Nephron (organoid): ENCODE data around the gene KRT85.
"Not testable (repeated sequence)": the region's sequence is repeated elsewhere in the genome, so short reads cannot be mapped to it uniquely, and the experiment has no call there.

ENCODE experiments used
- H3K27ac Mint-ChIP-seq, 3 experiments: 2 replicates each; pipeline ENCODE4 v1.8.0; 2020; ENCODE audit warnings: mixed read lengths in 3 of 3, mild to moderate bottlenecking in 2 of 3, moderate library complexity in 1 of 3
- H3K27me3 Mint-ChIP-seq: 2 replicates; pipeline ENCODE4 v1.8.0; 2021; ENCODE audit warnings: low read depth, mild to moderate bottlenecking, moderate library complexity, mixed read lengths
- H3K36me3 Mint-ChIP-seq: 2 replicates; pipeline ENCODE4 v1.8.0; 2020; ENCODE audit warnings: low read depth, mixed read lengths
- H3K4me1 Mint-ChIP-seq: 2 replicates; pipeline ENCODE4 v1.8.0; 2020; ENCODE audit warnings: mixed read lengths
- H3K4me3 Mint-ChIP-seq, 3 experiments: 2 replicates each; pipeline ENCODE4 v1.8.0; 2020; ENCODE audit warnings: mild to moderate bottlenecking in 3 of 3, mixed read lengths in 3 of 3, moderate library complexity in 2 of 3
- H3K9me3 Mint-ChIP-seq: 2 replicates; pipeline ENCODE4 v1.8.0; 2020; ENCODE audit warnings: mixed read lengths
- CTCF ChIP-seq, 3 experiments: fragments of 200-600 bp; sonication (generic); IDR thresholded peaks; one replicate each; pipeline ENCODE4 v1.5.0; 2021; ENCODE audit warnings: antibody characterized with exemption in 3 of 3; ENCODE audit not compliant: unreplicated experiment in 3 of 3

KRT85 gene

GRCh38 chr12:52350021-52350620, 17.2 kb downstream of the KRT85 start:
- Mint-ChIP-seq H3K36me3 (no peaks in the 10 kb centered on the region), H3K27me3 (peaks cover 14% of the 10 kb centered on the region), H3K4me3 (no peak overlapping the region), H3K27ac (no peak overlapping the region), H3K9me3 (no peaks in the 10 kb centered on the region), H3K4me1 (peaks cover 46% of the 10 kb centered on the region)
- no peak for TF ChIP-seq CTCF (IDR thresholded peaks at IDR 0.05; ENCODE audit: unreplicated experiment in 3 of 3)

GRCh38 chr12:52349196-52349595, 18.1 kb downstream of the KRT85 start:
- no peaks in the 10 kb centered on the region for H3K36me3 Mint-ChIP-seq
- TF ChIP-seq CTCF (IDR thresholded peaks at IDR 0.05; ENCODE audit: unreplicated experiment in 3 of 3), result no peak
- H3K27ac Mint-ChIP-seq, result peak overlapping the region in 2 of 3 experiments; percentile 0
- no peak overlapping the region for H3K4me3 Mint-ChIP-seq
- H3K27me3 Mint-ChIP-seq, result peaks cover 6% of the 10 kb centered on the region
- no peaks in the 10 kb centered on the region for H3K9me3 Mint-ChIP-seq
- peaks cover 43% of the 10 kb centered on the region for H3K4me1 Mint-ChIP-seq

GRCh38 chr12:52347551-52348510, 19.4 kb downstream of the KRT85 start:
- H3K9me3 Mint-ChIP-seq, result peaks cover 3% of the 10 kb centered on the region
- H3K27me3 Mint-ChIP-seq, result peaks cover 8% of the 10 kb centered on the region
- H3K27ac Mint-ChIP-seq, result peak overlapping the region; percentile 61 to 93 (median 81)
- H3K4me1 Mint-ChIP-seq, result peaks cover 36% of the 10 kb centered on the region
- H3K4me3 Mint-ChIP-seq, result peak overlapping the region in 2 of 3 experiments; percentile 21 to 40
- no peaks in the 10 kb centered on the region for H3K36me3 Mint-ChIP-seq
- TF ChIP-seq CTCF (IDR thresholded peaks at IDR 0.05; ENCODE audit: unreplicated experiment in 3 of 3), result no peak

- Mint-ChIP-seq H3K9me3 (peaks cover 3% of the 10 kb centered on the region), H3K36me3 (no peaks in the 10 kb centered on the region), H3K4me1 (peaks cover 36% of the 10 kb centered on the region), H3K27ac (peak overlapping the region; percentile 23 to 93 (median 81)), H3K4me3 (no peak overlapping the region), H3K27me3 (peaks cover 7% of the 10 kb centered on the region)
- no peak for TF ChIP-seq CTCF (IDR thresholded peaks at IDR 0.05; ENCODE audit: unreplicated experiment in 3 of 3)
These were observed 20.3 kb downstream of the KRT85 start for GRCh38 chr12:52347016-52347415.

- H3K27me3 Mint-ChIP-seq, result peaks cover 11% of the 10 kb centered on the region
- peaks cover 33% of the 10 kb centered on the region for H3K4me1 Mint-ChIP-seq
- no peak for TF ChIP-seq CTCF (IDR thresholded peaks at IDR 0.05; ENCODE audit: unreplicated experiment in 3 of 3)
- H3K4me3 Mint-ChIP-seq, result no peak overlapping the region
- peak overlapping the region; percentile 23 to 93 (median 64) for H3K27ac Mint-ChIP-seq
- no peaks in the 10 kb centered on the region for H3K36me3 Mint-ChIP-seq
- H3K9me3 Mint-ChIP-seq, result peaks cover 3% of the 10 kb centered on the region
These were observed 20.7 kb downstream of the KRT85 start for GRCh38 chr12:52346593-52346992.

- H3K4me3 Mint-ChIP-seq, H3K9me3 Mint-ChIP-seq, H3K27ac Mint-ChIP-seq, H3K36me3 Mint-ChIP-seq: not testable (repeated sequence)
- Mint-ChIP-seq H3K27me3 (peaks cover 18% of the 10 kb centered on the region), H3K4me1 (peaks cover 32% of the 10 kb centered on the region)
These were observed 22.2 kb downstream of the KRT85 start for GRCh38 chr12:52345041-52345440.
